Body of pancreas (tissue), 4 donors: ENCODE data around the gene SOBP.

Experiments used
- CTCF ChIP-seq, 7 experiments: fragments of 450-650 bp in 4 of 7; fragments of 200-600 bp in 3 of 7; sonication (generic) in 3 of 7; IDR thresholded peaks; one replicate each; pipeline ENCODE4 v1.5.1; 2016 to 2019; ENCODE audit warnings: antibody characterized with exemption in 7 of 7
- POLR2A ChIP-seq, 3 donors: fragments of 450-650 bp; IDR thresholded peaks; one replicate each; pipeline ENCODE4 v1.6.1; 2016; ENCODE audit warnings: antibody characterized with exemption in 3 of 3, mild to moderate bottlenecking in 2 of 3

- TF ChIP-seq POLR2A (IDR thresholded peaks at IDR 0.05) (no peak), CTCF (IDR thresholded peaks at IDR 0.05) (no peak)
These were observed 862 bp upstream of the SOBP start for GRCh38 chr6:107488875-107489635.
